DND-41 (cell line): ENCODE data around the gene NR1H2.

Experiments
- CTCF ChIP-seq: IDR thresholded peaks from 2 replicates; pipeline ENCODE4 v1.5.1; 2012; ENCODE audit warnings: borderline replicate concordance, low read length, moderate library complexity, mild to moderate bottlenecking; ENCODE audit not compliant: poor library complexity, severe bottlenecking; ENCODE audit errors: extremely low read depth
- EZH2 ChIP-seq: IDR thresholded peaks from 3 replicates; pipeline ENCODE4 v1.6.1; 2012; ENCODE audit warnings: borderline replicate concordance, low read depth, mild to moderate bottlenecking, moderate library complexity, low read length, inconsistent platforms; ENCODE audit not compliant: severe bottlenecking

- TF ChIP-seq CTCF: no peak
- no peak for TF ChIP-seq EZH2
These were observed 10.6 kb upstream of the NR1H2 start, which contains the start of gene NAPSA for GRCh38 chr19:50365434-50366306.
